Skin of body (tissue), 2 donors: ENCODE measurements around the gene SCYL3. TPM values are rescaled to one million over a fixed set of nuclear protein-coding genes. Genes with fewer than 3 reads are reported as not detected.
"Not testable (repeated sequence)": the region's sequence is repeated elsewhere in the genome, so short reads cannot be mapped to it uniquely, and the experiment has no call there.

ENCODE experiments used
- DNase-seq: peaks from one replicate; lab custom pipeline; 2025; lab: John Stamatoyannopoulos, UW
- total RNA-seq: library from RNA; depleted of rRNA; stranded (reverse); fragments of >200 nt; gene quantifications from one replicate; pipeline ENCODE4 v1.2.3, GENCODE V29; 2014

Gene SCYL3
- total RNA-seq, 1 donor from 2014 or later: 7.3 TPM

- DNase-seq: no peak
Measured at GRCh38 chr1:169872906-169873305, 20.8 kb downstream of the SCYL3 start.

DNA sequence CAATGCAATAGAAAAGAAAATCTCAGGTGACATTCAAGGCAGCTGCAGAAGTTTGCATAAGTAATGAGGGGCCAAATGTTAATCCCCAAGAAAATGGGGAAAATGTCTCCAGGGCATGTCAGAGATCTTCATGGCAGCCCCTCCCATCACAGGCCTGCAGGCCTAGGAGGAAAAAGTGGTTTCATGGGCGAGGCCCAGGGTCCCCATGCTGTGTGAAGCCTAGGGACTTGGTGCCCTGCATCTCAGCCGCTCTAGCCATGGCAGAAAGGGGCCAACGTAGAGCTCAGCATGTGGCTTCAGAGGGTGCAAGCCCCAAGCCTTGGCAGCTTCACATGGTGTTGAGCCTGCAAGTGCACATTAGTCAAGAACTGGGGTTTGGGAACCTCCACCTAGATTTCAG lies 21.7 kb downstream of the SCYL3 start:
- DNase-seq: not testable (repeated sequence)

DNA sequence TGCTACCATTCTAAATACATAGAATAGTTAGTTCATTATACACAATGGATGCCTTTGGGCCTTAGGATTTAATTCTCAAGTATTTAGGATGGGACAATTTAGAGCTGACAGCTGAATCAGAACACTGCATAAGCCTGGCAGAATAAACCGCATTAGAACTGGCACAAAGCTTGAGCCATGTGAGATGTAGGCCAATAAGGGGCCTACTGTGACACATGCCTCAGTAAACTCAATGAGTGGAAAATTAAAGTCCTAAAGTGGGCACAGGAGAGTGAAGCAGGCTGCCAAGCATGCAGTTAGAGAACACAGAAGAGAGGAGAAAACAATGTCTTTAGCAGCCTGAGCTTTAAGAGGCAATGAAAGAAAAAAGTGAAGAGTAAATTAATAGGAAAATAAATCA lies 24.3 kb downstream of the SCYL3 start:
- DNase-seq: no peak

DNA sequence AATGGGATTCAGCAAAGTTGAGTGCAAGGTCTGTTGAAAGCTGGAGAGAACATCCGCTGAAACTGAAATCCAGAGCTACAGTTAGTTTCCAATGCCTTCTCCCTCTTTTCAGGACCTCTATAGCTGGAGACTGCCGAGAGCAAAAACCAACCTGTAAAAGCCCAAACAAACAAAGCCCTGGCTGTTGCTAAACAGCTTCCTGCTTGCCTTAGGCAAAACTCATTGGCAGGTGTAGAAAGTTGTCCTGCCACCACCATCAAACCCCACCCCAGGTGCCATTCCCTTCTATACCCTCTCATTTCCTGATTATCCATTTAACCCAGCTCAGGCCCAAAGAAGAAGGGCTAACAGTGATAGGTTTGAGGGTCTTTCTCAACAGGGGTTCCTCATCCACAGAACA lies 24.7 kb downstream of the SCYL3 start:
- DNase-seq: no peak

DNA sequence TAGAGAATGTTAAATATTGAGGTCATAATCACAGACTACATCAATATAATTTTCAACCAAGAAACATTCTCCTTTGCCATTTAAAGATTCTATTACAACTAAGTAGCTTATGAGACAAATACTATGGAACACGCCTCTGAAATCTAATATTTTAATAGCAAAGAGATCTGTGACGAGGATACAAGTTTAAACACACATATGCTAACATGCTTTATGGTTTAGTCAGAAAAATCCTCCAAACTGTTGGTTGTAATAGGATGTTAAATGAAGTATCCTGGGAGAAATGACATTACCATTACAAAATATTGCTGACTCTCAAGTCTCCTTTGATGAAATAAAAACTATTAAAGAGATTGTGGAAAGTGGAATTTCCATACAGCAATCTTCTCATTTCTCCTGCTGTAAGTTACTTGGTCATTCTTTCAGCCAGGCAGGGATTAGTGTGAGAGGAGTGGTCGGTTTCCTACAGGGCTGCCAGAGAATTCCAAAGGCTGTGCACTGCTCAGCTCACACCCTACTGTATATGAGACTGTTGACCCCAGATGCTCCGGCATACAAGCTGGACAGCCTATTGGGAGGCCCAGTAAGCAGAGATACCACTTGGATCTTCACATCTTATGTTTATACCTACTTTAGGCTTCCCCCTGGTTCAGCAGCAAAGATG lies 26.6 kb downstream of the SCYL3 start:
- no peak for DNase-seq

GRCh38 chr1:169866577-169866976 lies 27.1 kb downstream of the SCYL3 start:
- no peak for DNase-seq

DNA sequence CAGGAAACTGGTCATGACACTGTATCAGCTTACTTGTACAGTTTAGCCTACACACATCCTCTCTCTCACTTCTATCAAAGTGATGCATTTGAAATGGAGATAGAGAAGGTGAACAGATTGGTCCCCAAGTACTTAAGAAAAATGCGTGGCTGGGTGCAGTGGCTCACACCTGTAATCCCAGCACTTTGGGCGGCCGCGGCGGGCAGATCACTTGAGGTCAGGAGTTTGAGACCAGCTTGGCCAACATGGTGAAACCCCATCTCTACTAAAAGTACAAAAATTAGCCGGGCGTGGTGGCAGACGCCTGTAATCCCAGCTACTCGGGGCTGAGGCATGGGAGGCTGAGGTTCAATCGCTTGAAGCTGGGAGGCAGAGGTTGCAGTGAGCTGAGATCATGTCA lies 29.2 kb downstream of the SCYL3 start:
- not testable (repeated sequence) for DNase-seq

GRCh38 chr1:169860750-169861149 lies 32.9 kb downstream of the SCYL3 start:
- DNase-seq: no peak

DNA sequence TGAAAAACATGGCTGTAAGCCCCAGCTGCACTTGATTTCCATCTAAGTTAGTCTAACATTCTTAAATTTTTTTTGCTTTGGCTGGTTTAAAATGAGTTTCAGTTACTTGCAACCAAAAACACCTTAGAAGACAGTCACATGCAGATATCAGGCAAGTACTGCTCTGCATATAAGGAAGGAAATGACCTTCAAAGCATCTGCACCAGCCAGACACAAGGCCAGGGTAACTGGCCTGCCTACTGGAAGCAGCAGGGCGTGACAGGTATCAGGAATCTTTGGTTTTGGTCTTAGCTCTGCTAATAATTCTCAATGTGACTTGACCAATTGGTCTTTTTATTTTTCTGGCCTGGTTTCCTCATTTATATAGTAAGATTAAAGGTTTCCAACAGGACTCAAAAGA lies 33.5 kb downstream of the SCYL3 start:
- no peak for DNase-seq

GRCh38 chr1:169859001-169859400 lies 34.7 kb downstream of the SCYL3 start:
- DNase-seq: no peak

DNA sequence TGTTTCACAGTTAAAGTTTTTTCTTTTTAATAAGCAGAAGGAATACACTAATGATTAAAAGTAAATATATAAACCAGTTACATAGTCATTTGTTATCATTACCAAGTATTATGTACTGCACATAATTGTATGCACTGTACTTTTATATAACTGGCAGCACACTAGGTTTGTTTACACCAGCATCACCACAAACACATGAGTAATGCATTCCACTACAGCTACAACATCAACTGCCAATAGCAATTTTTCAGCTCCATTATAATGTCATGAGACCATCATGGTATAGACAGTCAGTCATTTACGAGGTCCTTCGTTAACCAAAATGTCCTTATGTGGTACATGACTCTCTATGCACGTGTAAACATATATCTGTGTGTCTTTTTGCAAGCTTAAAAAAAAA lies 35.2 kb downstream of the SCYL3 start:
- peak; percentile 1 for DNase-seq

- no peak for DNase-seq
Measured at GRCh38 chr1:169853341-169853740, 40.4 kb downstream of the SCYL3 start.

DNA sequence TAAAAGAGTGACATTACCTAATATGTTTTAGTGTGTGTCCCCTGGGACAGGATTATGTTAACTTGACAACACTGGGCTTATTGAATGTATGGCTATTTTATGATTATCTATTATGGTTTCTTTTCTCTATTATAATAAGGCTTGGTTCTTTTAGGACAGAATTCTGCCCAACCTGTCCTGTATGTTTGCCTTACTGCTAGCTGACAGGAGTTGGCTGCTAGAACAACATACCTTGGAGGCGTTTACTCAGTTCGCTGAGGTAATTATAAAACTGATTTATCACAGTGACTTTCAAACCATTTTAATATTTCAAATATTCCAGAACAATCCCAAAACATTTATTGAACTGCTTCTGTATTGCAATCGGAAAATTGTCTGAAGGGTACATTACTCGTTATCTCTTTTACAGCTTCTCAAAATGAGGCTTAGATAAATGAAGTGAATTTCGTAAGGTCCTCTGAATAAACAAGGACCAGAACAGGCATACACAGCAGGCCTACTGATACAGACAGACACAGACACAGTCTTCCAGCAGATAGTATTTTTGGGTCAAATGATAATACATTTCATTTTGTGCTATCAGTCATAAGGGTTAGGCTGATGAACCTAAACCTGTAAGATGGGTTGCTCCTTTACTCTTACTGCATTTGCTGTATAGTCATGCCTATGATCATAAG lies 44.2 kb downstream of the SCYL3 start:
- no peak for DNase-seq

DNA sequence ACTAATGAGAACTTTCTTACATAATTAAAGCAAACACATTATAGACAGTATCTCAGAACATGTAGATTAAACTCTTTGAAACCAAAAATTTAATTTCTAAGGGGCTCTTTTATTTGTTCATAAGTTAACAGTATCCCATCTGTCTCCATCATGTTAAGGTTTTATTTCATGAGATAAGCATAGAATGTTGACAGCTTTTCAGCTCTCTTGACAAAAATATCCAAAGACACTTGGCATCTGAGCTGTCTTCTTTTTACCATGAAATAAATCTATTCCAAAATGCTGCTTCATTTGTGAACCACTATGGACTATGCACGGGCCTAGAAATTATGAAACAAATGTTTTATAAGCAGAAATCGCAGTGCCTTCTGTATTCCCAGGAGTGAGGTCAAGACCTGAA lies 45.2 kb downstream of the SCYL3 start:
- no peak for DNase-seq

- DNase-seq: no peak
Measured at GRCh38 chr1:169844941-169845608, 48.6 kb downstream of the SCYL3 start.

DNA sequence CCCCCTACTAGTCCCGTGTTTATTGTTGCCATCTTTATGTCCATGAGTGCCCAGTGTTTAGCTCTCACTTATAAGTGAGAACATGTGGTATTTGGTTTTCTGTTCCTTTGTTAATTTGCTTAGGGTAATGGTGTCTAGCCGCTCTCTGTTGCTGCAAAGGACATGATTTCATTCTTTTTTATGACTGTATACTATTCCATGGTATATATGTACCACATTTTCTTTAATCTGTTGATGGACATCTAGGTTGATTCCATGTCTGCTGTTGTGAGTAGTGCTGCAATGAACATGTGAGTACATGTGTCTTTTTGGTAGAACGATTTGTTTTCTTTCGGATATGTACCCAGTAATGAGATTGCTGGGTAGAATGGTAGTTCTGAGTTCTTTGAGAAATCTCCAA lies 54.8 kb downstream of the SCYL3 start:
- no peak for DNase-seq

- no peak for DNase-seq
Measured at GRCh38 chr1:169836198-169836597, 57.5 kb downstream of the SCYL3 start.

DNA sequence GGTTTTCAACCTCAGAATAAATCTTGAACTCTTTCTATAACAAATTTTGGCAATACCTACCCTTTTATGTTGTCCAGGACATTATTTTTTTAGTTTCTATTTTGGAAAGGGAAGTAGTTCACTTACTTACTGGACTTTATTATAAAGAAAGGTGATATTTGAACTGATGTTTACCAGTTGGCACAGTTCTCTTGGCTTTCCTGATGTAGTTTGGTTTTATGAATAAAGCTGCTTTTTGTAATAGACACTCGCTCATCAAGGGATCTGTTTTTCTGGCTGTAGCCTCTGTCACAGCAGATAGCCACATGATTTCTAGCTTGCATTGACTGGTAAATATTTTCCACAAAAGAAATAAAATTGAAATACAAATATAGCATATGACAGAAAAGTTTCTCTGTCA lies 58.0 kb downstream of the SCYL3 start:
- no peak for DNase-seq

DNA sequence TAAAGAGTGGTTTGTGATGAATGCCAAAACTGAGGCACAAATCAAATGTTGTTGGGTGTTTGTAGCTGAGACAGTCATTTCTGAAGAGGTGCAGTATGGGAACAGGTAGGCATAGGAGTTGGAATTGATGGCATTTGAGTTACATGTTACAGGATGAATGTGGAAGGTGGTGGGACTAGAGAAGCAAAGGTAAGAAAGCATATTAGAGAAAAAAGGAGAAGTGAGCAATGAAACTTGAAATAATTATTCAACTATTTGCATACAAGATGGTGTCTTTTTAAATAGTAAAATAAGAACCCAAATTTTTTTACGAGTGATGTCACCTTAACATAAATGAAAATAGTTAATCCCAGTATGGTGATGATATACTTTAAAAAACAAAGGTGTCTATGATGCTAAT lies 58.8 kb downstream of the SCYL3 start:
- DNase-seq: no peak

DNA sequence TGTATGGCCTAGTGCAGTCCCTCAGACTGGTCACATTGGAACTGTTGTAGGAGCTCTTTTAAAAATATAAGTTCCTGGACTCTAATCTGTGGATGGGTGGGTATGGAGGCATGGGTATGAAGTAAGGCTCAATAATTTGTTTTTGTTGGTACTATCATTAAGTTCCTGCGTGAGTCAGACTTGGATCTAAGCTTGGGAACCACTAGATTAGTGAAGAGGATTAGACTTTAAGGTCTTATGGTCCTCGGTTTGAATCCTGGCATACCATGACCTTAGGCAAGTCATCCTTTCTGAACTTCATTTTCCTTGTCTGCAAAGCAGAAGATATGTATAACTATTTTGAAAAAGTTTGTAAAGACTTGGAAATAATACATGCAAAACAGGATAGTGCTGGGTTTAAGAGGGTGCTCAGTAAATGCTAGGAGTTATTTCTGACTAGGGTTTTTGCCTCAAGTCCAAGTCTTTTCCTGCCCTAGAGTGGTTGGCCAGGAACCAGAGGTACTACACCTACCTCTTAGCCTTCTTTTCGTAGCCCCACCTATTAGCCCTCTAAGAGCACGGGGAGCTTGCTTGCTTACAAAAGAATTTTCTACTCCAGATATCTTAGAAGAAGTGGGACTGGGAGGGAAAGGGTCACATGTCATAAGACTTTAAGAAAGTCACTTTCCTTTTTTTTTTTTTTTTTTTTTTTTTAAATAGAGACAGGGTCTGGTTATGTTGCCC lies 60.4 kb downstream of the SCYL3 start:
- DNase-seq: no peak

DNA sequence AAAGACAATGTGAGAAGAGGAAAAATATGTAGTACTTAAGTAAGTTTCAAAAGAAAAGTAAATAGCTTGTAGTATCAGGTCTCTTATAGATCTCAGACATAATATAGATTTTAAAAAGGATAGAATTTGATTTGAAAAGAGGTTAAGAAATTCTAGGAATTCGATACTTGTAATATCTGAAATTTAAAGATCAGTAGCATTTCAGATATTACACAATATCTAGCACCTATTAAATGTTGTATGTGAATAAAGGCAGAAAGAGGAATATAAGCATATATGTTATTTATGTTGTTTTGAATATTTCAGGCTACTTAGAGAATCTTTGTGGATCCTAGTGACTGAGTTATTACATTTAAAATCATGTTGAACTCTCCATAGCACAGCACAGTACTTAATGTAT lies 64.0 kb downstream of the SCYL3 start:
- DNase-seq: no peak

DNA sequence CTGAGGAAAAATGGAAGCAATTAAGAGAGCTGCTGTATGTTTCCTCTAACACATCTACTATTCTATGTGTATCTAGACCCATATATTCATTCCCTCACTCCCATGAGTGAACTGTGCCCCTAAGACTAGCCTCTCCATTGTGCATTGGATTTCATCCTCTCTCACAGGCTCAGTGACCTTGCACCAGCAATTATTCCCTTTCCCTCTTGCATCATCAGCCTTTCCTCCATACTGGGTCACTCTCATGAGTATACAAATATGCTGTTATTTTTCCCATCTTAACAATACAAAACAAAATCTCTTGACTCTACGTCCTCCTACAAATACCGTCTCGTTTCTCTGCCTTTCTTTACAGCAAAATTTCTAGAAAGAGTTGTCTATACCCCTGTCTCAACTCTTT lies 69.5 kb downstream of the SCYL3 start:
- no peak for DNase-seq
